MG63 (cell line): Measurements from ENCODE around the gene STK32B. TPM values are rescaled to one million over a fixed set of nuclear protein-coding genes. Genes with fewer than 3 reads are reported as not detected.

Source experiments
- DNase-seq: peaks from one replicate; pipeline ENCODE4 v3.0.0-alpha.2; 2020
- H3K27me3 ChIP-seq: fragments of 250-450 bp; sonication (Bioruptor Pico); 2 replicates; pipeline ENCODE4 v1.5.1; 2020; ENCODE audit warnings: mild to moderate bottlenecking, moderate library complexity
- H3K36me3 ChIP-seq: fragments of 250-450 bp; sonication (Bioruptor Pico); 2 replicates; pipeline ENCODE4 v1.5.1; 2020; ENCODE audit warnings: mild to moderate bottlenecking, moderate library complexity
- H3K4me3 ChIP-seq: fragments of 250-450 bp; sonication (Bioruptor Pico); 2 replicates; pipeline ENCODE4 v1.5.1; 2020; ENCODE audit warnings: mild to moderate bottlenecking, moderate library complexity
- H3K9me3 ChIP-seq: fragments of 250-450 bp; sonication (Bioruptor Pico); 2 replicates; pipeline ENCODE4 v1.5.1; 2020; ENCODE audit warnings: mild to moderate bottlenecking, moderate library complexity
- total RNA-seq: library from RNA; depleted of rRNA; stranded (reverse); fragments of >200 nt; shearing (Covaris generic); gene quantifications from 2 replicates; pipeline ENCODE4 v1.2.3, GENCODE V29; 2014; ENCODE audit warnings: low replicate concordance

STK32B gene
- total RNA-seq, 1 experiment from 2014 or later, result not detected

DNA sequence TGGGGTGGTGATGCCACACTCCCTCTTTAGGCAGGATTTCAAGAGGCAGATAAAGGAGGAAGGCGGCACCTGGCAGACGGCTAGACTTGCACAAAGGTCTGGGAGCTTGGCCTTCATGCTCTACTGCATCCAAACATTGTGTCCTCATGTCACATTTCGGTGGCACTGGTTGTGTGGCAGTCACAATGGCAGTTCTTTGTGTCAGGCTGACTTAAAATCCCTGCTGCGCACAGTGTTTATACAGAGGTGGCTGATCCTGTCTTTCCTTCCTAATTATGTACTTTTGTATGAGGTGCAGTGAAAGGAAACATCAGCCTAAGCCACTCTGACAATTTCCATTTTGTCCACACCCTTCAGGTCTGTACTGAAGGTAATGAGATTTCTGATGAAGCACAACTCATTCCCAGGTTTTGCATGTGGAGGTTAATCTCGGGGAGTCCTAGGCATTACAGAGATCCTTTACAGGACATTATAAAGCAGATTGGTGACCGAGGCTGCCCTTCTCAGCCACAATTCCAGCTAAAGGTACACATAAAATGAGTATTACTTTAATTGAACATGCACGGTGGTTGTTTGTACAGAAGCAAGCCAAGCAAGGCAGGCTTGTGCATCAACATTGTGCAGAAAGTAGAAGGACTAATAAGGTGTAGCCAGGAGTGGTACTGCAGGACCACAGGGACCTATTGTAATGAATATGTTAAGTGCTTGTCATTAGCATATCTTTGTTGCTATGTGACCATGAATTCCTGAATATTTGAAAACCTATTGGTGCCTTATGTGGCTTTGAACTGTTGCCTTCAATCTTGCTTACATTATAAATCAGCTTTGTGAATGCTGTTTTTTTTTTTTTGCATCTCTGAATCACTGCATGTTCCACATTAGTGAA, 147.6 kb downstream of the STK32B start:
- Histone ChIP-seq H3K27me3 (no peaks in the 10 kb centered on the region), H3K9me3 (no peaks in the 10 kb centered on the region), H3K4me3 (no peak overlapping the region), H3K36me3 (no peaks in the 10 kb centered on the region)
- DNase-seq, result no peak

DNA sequence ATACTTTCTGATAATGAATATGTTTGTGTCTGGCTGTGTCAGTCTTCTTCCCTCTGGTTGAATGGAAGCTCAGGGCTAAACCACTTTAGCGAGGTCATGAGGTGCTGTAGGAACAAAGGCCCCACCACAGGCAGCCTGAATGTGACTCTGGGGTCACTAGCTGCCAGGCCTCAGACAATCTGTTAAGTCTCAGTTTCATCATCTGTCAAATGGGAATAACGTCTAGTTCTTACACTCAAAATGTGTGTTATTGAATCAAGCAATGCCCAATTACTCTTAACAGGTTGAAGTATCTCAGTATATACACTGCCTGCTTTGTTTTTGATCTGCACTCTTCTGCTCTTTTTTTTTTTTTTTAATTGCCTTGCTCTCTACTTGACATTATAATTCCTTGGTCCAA, 148.6 kb downstream of the STK32B start:
- Histone ChIP-seq H3K36me3 (no peaks in the 10 kb centered on the region), H3K27me3 (no peaks in the 10 kb centered on the region)
- DNase-seq, result no peak

DNA sequence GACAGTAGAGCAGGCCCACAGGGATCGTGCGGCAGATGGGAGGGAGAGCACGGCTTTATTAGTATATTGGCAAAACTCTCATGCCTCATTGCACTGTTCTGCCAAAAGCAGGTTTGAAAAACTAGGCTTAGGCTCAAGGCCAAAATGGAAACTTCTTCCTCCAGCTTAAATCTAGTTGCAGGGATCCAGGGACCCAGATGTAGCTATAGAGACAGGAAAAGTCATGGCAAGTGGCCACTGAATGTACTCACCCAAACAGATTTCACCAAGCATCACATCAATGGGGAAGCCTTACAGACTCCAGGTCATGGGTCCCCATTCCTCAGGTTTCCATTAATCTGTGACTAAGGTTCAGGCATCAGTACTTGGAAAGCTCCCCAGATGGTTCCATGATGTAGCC, 149.2 kb downstream of the STK32B start:
- Histone ChIP-seq H3K4me3 (no peak overlapping the region), H3K36me3 (no peaks in the 10 kb centered on the region), H3K9me3 (no peaks in the 10 kb centered on the region), H3K27me3 (no peaks in the 10 kb centered on the region)
- no peak for DNase-seq

More for the DNA sequence above, 148.6 kb downstream of the STK32B start:
- Histone ChIP-seq H3K9me3 (no peaks in the 10 kb centered on the region), H3K4me3 (no peak overlapping the region)

DNA sequence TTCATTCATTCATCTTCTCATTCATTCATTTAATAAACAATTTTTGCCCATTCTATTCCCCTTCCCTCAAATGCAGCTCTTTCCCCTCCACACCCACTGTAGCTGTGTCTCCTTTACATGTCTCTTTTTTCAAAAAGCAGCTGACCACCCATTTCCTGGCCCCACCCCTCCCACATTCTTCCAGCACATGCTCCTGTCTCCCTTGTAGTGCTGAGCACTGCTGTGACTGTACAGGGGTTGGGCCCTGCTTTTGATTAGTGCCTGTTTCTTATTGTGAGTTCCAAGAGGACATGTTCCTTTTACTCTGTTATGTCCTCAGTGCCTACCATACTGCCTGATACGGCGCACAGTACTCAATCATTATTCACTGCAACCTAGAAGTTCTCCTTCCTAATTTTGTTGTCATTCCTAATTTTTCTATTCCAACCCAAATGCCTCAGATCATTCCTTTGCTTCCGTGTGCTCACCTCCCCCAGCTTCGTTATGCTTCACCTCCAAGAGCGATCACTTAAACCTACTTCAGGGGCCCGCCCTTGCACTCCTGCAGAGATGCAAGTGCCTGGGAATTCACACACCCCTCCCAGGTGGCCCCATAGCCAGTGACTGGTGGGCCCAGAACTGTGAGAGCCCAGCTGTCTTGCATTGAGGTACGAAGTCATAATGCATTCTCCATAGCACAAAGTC, 152.2 kb downstream of the STK32B start:
- Histone ChIP-seq H3K27me3 (no peaks in the 10 kb centered on the region), H3K9me3 (no peaks in the 10 kb centered on the region), H3K36me3 (no peaks in the 10 kb centered on the region), H3K4me3 (no peak overlapping the region)
- no peak for DNase-seq

DNA sequence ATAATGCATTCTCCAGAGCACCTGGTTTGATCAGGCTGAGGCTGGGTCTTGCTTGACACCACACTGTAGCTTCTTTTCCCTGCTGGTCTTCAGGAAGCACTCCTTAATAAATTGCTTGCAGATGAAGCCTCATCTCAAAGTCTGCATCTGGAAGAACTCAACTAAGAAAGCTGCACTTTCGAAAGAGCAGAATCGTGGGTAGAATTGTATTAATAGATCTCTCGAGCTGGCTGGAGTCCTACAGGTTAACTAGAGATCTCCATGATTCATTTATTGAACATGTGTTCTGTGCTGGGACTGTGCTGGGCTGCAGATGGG, 152.7 kb downstream of the STK32B start:
- H3K36me3 ChIP-seq, result no peaks in the 10 kb centered on the region
- H3K9me3 ChIP-seq, result no peaks in the 10 kb centered on the region
- no peaks in the 10 kb centered on the region for H3K27me3 ChIP-seq
- no peak for DNase-seq
- H3K4me3 ChIP-seq, result no peak overlapping the region

DNA sequence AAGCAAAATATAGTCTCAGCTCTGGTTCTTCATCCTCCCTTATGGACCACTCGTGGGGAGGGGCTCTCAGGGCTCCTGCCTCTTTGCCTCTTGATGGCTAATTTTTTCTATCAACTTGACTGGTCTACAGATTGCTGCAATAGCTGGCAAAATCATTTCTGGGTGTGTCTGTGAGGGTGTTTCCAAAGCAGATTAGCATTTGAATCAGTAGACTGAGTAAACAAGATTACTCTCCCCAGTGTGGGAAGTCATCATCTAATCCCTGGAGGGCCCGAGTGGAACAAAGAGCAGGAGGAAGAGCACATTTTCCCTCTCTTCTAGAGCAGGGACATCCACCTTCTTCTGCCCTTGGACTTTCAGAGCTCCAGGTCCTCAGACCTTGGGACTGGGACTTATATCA, 153.5 kb downstream of the STK32B start:
- Histone ChIP-seq H3K4me3 (no peak overlapping the region), H3K9me3 (no peaks in the 10 kb centered on the region), H3K27me3 (no peaks in the 10 kb centered on the region), H3K36me3 (no peaks in the 10 kb centered on the region)
- no peak for DNase-seq

DNA sequence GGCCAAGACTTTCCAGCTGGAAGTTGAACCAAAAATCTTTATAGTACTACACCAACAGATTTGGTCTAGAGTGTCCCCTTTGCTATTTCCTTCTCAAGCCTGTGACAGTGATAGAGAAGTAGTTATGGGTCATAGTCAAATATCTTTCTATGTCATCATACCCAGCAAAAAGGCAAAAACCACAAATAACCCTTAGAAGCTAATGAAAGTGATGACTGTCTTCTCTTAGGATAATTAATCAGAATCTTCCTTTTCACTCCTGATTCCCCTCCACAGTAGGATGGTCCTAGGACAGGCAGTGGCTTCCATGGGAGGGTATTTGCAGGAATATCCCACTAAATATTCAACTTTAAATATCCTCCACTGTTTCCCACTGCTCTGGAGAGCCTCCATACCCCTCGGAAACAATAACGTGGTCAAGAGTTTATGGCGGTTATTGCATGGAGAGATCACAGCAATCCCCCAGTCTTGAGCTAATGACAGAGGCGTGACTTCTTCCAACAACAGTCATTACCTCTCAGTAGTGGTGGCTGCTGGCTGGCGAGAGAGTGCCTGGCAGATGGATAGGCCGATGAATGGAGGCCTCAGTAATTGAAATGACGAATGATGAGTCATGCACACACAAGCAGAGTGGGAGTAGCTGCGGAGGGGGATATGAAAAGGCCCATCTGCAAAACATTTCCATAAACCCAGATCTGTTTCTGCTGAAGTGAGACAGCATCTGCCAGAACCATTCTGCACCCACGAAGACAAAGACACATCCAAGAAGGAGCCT, 154.9 kb downstream of the STK32B start:
- no peak overlapping the region for H3K4me3 ChIP-seq
- no peaks in the 10 kb centered on the region for H3K9me3 ChIP-seq
- H3K27me3 ChIP-seq, result no peaks in the 10 kb centered on the region
- DNase-seq, result peak; percentile 82
- no peaks in the 10 kb centered on the region for H3K36me3 ChIP-seq

DNA sequence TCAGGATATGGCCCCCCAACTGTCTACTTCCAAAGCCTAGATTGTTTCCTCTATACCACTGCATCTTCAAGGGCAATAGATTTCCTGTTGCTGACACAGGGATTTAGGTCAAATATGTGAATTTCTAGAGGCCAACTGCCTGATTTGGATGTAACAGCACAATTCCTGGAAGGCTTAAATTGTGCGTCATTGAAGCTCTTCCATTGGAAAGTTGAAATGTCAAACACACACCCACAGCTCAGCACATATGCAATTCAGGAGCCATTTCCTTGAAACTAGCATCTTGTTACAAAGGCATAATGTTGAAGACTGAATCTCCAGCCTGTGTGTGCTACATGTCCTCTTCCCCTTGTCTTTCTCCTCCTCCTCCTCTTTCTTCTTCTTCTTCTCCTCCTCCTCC, 158.6 kb downstream of the STK32B start:
- no peaks in the 10 kb centered on the region for H3K9me3 ChIP-seq
- H3K4me3 ChIP-seq, result no peak overlapping the region
- no peak for DNase-seq
- no peaks in the 10 kb centered on the region for H3K27me3 ChIP-seq
- H3K36me3 ChIP-seq, result no peaks in the 10 kb centered on the region

DNA sequence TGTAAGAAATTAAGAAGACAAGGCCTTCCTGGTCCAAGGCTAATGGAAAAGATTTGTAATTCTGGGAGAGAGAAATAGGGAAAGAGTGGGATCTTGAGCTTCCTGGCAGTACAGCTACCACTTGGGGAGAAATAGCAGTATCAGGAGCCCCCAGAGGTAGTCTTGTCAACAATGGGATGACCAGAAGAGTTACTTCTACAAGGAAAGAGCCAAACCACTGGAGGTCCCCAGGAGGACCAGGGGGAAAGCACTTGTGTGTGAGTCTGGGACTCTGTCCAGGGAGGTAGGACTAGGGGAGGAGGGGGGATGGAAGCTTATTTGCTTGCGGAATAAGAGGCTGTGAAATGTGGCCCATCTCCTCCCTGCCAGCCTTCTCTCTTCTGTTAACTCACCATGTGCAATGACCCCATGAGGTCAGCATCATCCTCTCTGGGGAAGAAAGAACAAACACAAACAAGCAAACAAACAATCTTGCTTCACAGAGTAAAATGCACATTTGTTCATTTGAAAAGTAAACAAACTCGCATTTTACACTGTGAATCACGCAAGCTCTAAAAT, 160.1 kb downstream of the STK32B start:
- DNase-seq, result no peak
- Histone ChIP-seq H3K4me3 (no peak overlapping the region), H3K27me3 (no peaks in the 10 kb centered on the region), H3K9me3 (no peaks in the 10 kb centered on the region), H3K36me3 (no peaks in the 10 kb centered on the region)

DNA sequence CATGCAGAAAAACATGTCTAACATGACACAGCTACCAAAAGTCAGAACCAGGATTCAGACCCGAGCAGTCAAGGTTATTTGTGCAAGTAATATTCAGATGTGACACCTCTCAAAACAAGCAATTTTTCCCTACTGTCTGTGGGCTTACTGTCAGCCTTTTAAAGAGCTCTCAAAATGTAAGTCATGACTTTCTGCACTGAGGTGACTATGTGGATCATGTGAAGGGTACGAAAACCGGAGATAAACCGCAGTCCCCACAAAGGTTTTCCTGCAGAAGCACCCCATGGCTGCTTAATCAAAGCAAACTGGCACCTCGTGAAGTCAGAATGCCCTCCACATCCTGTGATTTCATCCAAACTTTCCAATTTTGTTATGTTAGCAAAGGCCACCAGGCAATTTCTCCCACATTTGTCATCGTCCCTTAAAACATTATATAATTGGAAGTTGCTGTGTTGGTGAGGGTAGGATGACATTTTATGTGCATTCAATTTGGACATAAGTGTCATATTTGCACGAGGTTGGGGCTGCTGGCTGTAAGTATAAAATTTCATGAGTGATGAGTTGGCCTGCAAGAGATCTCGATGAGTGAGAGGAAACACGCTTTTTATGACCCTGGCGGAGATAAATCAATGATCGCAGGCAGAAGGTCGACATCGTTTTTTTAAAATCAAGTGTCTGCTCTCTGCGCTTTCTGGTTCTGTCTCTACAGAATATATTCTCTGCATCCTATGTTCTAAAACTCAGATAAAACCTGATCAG, 161.2 kb downstream of the STK32B start:
- Histone ChIP-seq H3K4me3 (no peak overlapping the region), H3K27me3 (no peaks in the 10 kb centered on the region), H3K9me3 (no peaks in the 10 kb centered on the region), H3K36me3 (no peaks in the 10 kb centered on the region)
- no peak for DNase-seq

DNA sequence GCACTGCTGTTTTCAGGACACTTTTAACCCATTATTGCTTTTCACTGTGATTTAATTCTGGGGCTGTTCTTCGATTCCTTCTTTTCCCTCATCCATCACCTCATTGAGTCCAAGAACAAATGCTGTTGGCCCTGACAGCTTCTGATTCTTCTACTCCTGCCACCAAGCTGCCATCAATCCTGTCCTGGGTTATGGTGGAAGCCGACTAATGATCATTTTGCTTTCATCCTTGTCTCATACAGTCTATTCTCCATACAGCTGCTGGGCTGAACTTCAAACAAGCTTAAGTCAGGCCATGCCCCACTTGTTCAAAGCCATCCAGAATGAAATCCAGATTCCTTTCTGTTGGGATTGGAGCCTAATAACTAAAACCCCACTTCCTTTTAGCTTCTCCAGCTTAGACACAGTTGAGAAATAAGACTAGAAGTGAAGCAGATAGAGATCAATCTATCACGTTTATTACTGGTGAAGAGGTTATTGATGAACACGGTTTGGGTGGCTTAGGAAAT, 161.9 kb downstream of the STK32B start:
- no peak for DNase-seq
- Histone ChIP-seq H3K36me3 (no peaks in the 10 kb centered on the region), H3K27me3 (no peaks in the 10 kb centered on the region), H3K9me3 (no peaks in the 10 kb centered on the region), H3K4me3 (no peak overlapping the region)

DNA sequence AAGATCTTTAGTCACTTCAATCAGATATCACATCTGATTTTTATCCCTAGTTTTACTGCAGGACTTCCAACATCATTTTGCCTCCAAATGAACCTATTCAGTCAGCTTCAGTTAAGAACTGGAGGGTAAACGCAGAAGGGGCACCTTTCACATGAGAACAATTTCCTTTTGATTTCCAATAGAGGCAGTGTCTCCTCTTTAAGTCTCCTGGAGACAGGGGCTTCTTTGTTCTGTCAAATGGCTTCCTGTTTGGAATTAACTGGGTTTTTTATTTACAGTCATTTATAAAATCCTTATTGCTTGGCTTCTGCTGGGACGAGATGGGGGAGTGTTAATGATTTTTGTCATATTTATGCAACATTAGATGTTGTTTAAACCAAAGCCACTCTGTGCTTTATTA, 164.0 kb downstream of the STK32B start:
- Histone ChIP-seq H3K4me3 (no peak overlapping the region), H3K27me3 (no peaks in the 10 kb centered on the region), H3K36me3 (no peaks in the 10 kb centered on the region), H3K9me3 (no peaks in the 10 kb centered on the region)
- DNase-seq, result no peak

DNA sequence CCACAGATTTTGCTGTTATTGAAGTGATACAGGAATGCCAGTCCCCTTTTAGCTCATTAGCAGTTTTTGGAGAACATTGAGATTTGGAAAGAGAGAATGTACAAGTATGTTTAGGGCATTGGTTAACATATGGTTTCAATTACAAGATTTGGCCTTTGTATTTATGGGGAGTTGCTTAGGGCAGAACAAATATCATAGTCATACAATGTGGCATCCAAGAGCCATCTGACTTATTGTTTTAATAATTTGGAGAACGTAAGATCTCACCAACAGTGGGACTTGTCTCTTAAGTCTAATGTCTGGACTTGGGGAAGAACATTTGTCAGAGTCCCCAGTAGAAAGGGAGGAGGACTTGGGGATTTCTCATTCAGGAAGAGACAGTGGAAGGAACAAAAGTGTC, 166.1 kb downstream of the STK32B start:
- Histone ChIP-seq H3K9me3 (no peaks in the 10 kb centered on the region), H3K36me3 (no peaks in the 10 kb centered on the region), H3K27me3 (no peaks in the 10 kb centered on the region), H3K4me3 (no peak overlapping the region)
- DNase-seq, result no peak

DNA sequence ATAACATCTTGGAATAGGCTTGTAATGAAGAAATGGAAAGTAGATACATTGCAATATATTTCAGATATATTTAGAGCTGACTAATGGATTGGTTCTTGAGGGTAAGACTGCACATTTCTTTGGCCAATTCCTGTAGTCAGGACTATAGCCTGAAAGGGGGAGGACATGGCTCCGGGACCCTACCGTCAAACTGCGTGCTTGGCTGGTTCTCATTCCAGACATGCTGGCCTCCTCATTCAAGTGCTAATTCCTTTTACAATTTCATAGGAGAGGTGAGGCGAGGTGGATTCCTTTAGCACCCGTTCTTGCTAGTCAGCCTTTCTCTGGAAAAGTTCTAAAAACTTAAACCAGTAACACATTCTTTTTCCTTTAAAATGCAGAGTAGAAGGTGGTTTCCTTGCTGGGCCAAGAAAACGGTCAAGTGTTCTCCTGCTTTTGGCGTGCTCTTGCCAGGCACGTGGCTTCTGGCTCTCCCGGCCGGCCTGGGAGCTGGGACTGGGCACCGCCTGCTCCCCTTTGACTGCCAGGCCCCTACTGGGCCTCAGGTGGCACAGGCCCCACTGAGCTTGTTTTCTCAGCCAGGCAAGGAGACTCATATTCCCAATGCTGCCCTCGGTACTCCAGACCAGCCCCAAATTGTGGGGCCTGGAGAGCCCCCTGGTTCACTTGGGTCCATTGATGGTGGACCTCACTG, 167.2 kb downstream of the STK32B start:
- Histone ChIP-seq H3K9me3 (no peaks in the 10 kb centered on the region), H3K4me3 (no peak overlapping the region), H3K36me3 (no peaks in the 10 kb centered on the region), H3K27me3 (no peaks in the 10 kb centered on the region)
- DNase-seq, result no peak

DNA sequence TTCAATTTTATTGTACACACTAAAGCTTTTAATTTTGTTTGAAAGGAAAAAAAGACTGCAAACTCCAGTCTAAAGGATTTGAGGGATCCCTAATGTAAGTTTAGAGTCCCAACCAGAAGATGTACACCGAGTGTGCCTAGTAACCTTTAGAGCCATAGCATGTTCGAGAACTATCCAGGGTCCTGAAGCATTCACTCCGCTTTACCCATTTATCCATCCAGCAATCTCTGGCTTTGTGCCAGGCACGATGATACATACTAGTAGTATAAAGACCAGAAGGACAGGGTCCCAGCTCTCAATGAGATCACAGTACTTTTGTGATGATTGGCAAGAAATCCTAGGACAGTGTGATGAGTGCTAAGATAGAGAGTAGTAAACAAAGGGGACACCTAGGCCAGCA, 168.7 kb downstream of the STK32B start:
- H3K36me3 ChIP-seq, result no peaks in the 10 kb centered on the region
- no peaks in the 10 kb centered on the region for H3K9me3 ChIP-seq
- no peak for DNase-seq
- H3K4me3 ChIP-seq, result no peak overlapping the region
- H3K27me3 ChIP-seq, result no peaks in the 10 kb centered on the region

DNA sequence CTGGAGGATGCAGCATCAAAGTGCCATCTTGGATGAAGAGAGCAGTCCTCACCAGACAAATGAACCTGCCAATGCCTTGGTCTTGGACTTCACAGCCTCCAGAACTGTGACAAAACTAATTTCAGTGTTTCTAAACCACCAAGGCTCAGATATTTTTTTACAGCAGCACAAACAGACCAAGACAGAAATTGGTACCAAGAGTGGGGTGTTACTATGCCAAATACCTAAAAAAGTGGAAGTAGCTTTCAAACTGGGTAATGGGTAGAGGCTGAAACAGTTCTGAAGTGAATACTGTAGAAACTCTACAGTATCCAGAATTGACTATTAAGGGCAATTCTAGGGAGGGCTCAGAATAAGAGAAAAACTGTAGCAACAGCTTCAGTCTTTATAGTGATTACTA, 170.8 kb downstream of the STK32B start:
- Histone ChIP-seq H3K9me3 (no peaks in the 10 kb centered on the region), H3K27me3 (no peaks in the 10 kb centered on the region), H3K4me3 (no peak overlapping the region), H3K36me3 (no peaks in the 10 kb centered on the region)
- no peak for DNase-seq
